22Rv1 (cell line): Measurements from ENCODE around the gene PCDHGB6.

Source experiments
- ZFX ChIP-seq: fragments of 450-650 bp; IDR thresholded peaks from 2 replicates; pipeline ENCODE4 v1.6.1; 2017; ENCODE audit warnings: antibody characterized with exemption, borderline replicate concordance
- TF ChIP-seq, protein P1 (sequence below): fragments of 450-650 bp; IDR thresholded peaks from 2 replicates; pipeline ENCODE4 v1.5.1; 2017; ENCODE audit warnings: mild to moderate bottlenecking

DNA sequence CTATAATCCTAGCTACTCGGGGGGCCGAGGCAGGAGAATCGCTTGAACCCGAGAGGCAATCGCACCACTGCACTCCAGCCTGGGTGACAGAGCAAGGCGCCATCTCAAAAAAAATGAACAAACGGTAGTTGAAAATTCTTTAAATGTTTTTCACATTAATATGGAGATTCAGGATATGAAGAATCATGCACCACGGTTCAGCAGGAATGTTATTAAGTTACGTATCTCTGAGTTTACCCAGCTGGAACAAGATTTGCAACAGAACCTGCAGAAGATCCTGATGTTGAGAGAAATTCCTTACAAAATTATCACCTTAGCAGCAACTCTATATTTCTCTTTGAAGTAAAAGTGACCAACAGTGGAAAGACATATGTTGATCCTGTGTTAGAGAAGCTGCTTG, 32.5 kb downstream of the PCDHGB6 start:
- TF ChIP-seq, protein P1, sequence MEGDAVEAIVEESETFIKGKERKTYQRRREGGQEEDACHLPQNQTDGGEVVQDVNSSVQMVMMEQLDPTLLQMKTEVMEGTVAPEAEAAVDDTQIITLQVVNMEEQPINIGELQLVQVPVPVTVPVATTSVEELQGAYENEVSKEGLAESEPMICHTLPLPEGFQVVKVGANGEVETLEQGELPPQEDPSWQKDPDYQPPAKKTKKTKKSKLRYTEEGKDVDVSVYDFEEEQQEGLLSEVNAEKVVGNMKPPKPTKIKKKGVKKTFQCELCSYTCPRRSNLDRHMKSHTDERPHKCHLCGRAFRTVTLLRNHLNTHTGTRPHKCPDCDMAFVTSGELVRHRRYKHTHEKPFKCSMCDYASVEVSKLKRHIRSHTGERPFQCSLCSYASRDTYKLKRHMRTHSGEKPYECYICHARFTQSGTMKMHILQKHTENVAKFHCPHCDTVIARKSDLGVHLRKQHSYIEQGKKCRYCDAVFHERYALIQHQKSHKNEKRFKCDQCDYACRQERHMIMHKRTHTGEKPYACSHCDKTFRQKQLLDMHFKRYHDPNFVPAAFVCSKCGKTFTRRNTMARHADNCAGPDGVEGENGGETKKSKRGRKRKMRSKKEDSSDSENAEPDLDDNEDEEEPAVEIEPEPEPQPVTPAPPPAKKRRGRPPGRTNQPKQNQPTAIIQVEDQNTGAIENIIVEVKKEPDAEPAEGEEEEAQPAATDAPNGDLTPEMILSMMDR = no peak
- TF ChIP-seq ZFX = no peak
